Measurements from ENCODE around the gene FAM120B.

DNA sequence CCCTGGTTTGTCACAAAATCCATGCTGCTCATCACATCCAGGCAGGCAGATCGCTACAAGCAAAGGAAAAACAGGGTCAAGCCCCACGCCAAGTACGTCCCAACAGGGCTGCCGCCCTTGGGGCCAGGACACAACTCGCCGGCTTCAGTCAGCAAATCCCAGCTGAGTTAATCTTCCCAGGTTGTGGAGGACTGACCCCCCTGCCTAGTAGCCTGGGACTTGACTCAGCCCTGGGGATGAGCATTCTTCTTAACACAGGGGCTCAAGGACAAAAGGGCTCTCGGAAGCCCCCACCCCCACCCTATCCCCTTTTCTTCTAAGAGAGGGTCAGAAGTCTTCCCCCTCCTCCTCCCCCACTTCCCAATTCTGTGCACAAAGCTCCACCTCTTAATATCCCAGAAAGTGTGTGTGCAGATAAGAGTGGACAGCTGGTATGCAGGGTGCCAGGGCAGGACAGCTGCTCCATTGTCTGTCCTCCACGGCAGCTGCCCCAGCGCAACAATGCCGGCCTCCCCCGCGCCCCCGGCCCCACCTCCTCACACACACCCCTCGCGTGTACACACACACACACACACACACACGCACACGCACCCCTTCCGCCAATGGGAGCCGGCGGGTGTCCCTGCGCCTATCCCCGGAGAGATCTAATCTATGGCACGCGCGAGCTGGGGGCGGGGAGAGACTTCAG is 20.2 kb upstream of the FAM120B start:
- TF ChIP-seq CTCF (IDR thresholded peaks at IDR 0.05) (no peak), EZH2 (IDR thresholded peaks at IDR 0.05) (no peak), EZH2phosphoT487 (IDR thresholded peaks at IDR 0.05) (no peak)
